ENCODE data around the gene ULBP3.

DNA sequence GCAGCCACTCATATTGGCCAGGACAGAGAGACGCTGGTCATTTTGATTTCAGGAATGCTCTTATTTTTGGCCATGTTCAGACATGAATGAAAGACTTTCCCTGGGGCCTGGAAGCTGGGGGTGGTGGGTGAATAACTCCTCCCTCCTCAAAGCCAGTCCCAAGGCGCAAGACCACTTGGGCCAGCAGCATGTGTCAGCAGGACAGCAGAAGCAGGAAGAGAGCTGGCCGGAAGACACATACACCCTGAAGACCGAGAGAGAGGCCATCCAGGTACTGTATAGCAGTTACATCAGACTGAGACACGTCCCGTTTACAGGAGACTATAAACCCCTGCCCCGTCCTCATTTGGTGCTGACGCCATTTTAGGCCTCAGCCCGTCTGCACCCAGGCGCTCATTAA, 29.2 kb upstream of the ULBP3 start:
- TF ChIP-seq, protein P1, sequence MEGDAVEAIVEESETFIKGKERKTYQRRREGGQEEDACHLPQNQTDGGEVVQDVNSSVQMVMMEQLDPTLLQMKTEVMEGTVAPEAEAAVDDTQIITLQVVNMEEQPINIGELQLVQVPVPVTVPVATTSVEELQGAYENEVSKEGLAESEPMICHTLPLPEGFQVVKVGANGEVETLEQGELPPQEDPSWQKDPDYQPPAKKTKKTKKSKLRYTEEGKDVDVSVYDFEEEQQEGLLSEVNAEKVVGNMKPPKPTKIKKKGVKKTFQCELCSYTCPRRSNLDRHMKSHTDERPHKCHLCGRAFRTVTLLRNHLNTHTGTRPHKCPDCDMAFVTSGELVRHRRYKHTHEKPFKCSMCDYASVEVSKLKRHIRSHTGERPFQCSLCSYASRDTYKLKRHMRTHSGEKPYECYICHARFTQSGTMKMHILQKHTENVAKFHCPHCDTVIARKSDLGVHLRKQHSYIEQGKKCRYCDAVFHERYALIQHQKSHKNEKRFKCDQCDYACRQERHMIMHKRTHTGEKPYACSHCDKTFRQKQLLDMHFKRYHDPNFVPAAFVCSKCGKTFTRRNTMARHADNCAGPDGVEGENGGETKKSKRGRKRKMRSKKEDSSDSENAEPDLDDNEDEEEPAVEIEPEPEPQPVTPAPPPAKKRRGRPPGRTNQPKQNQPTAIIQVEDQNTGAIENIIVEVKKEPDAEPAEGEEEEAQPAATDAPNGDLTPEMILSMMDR (IDR thresholded peaks at IDR 0.05; ENCODE audit: low read length) = no peak
- TF ChIP-seq EZH2 (IDR thresholded peaks at IDR 0.05; ENCODE audit: borderline replicate concordance, low read length) = no peak
